ENCODE measurements around the gene RSPH3. TPM values are rescaled to one million over a fixed set of nuclear protein-coding genes. Genes with fewer than 3 reads are reported as not detected.

The RSPH3 gene
- total and polyA plus RNA-seq, 10 of the 15 experiments (the other 5 are each of a cell fraction or from before 2014, with no cell fraction given) = 0.40 to 3.5 (median 1.4) TPM

GRCh38 chr6:158942349-158942748, 57.7 kb downstream of the RSPH3 start:
- in situ Hi-C loops (cut with MboI) (no loop called here), intact Hi-C loops (cut with micrococcal nuclease; ENCODE audit: unreplicated experiment) (no loop called here)
- BruUV-seq (replicated peaks) = no TSS peak
- H3K4me1 ChIP-seq (ENCODE audit: control insufficient read depth, insufficient read depth, low read length) = peaks cover 9% of the 10 kb centered on the region
- no peak for ATAC-seq
- no peaks in the 10 kb centered on the region for H3K9me3 ChIP-seq (replicated peaks; ENCODE audit: control insufficient read depth, insufficient read depth, low read length)
- H2AFZ ChIP-seq (ENCODE audit: control insufficient read depth, low read depth, low read length) = no peak overlapping the region
- ChIA-PET POLR2A (no interaction called here), RAD21 (ENCODE audit: unreplicated experiment) (no interaction called here), CTCF (interaction anchor here (1.2 kb wide), 1 partner anchor 219 kb away, joined by 3 read pairs; no protein-coding TSS in a partner anchor), SMC1A (ENCODE audit: uncharacterized antibody, unreplicated experiment) (interaction anchor here (1.3 kb wide), 1 partner anchor 12 kb away, joined by 3 read pairs; no protein-coding TSS in a partner anchor)
- H3K36me3 ChIP-seq (ENCODE audit: control insufficient read depth in 2 of 2, insufficient read depth in 2 of 2, low read length in 1 of 2) = no peaks in the 10 kb centered on the region
- H3K27ac ChIP-seq (ENCODE audit: control insufficient read depth, insufficient read depth) = no peak overlapping the region
- no peak overlapping the region for H3K9ac ChIP-seq (ENCODE audit: control insufficient read depth, insufficient read depth, low read length)
- no peaks in the 10 kb centered on the region; a peak in 1 of 4 replicates for H3K27me3 ChIP-seq (replicated peaks in 1 of 2; ENCODE audit: control insufficient read depth in 2 of 2, insufficient read depth in 2 of 2, low read length in 1 of 2)
- no peaks in the 10 kb centered on the region for H3K79me2 ChIP-seq (ENCODE audit: control insufficient read depth, insufficient read depth, low read length)
- DNase-seq (ENCODE audit: low read depth, low spot score) = no peak
- TF ChIP-seq ATF2 (IDR thresholded peaks at IDR 0.05; ENCODE audit: low read length) (no peak), ZNF592 (IDR thresholded peaks at IDR 0.05) (no peak), TCF7 (IDR thresholded peaks at IDR 0.05; ENCODE audit: borderline replicate concordance) (no peak), ZNF622 (IDR thresholded peaks at IDR 0.05) (no peak), E2F4 (IDR thresholded peaks at IDR 0.05; ENCODE audit: low read depth, low read length) (no peak), TCF3 (IDR thresholded peaks at IDR 0.05; ENCODE audit: borderline replicate concordance, insufficient read depth, low read depth, low read length) (no peak), POU2F2 (IDR thresholded peaks at IDR 0.05; ENCODE audit: borderline replicate concordance, low read depth, low read length) (no peak), NR2C1 (IDR thresholded peaks at IDR 0.05) (no peak), LARP7 (IDR thresholded peaks at IDR 0.05) (no peak), NR2F1 (conservative IDR thresholded peaks at IDR 0.05) (no peak), POLR2AphosphoS5 (IDR thresholded peaks at IDR 0.05; ENCODE audit: low read length) (no peak), RCOR1 (conservative IDR thresholded peaks at IDR 0.05; ENCODE audit: low read depth, low read length) (no peak), CBX5 (IDR thresholded peaks at IDR 0.05; ENCODE audit: low read depth) (no peak), SMC3 (IDR thresholded peaks at IDR 0.05; ENCODE audit: borderline replicate concordance, low read length) (no peak), SUPT20H (IDR thresholded peaks at IDR 0.05; ENCODE audit: borderline replicate concordance, control insufficient read depth, low read depth, low read length) (no peak), NFYA (IDR thresholded peaks at IDR 0.05; ENCODE audit: borderline replicate concordance, low read depth, low read length) (no peak)
- H3K4me3 ChIP-seq = no peak overlapping the region
- H3K4me2 ChIP-seq (ENCODE audit: control insufficient read depth, insufficient read depth) = no peak overlapping the region
- 82% methylated on average over 2 of the region's 2 CpGs for WGBS (ENCODE audit: insufficient coverage, insufficient replicate concordance, low lambda C conversion rate, missing lambda C conversion rate)
- no peaks in the 10 kb centered on the region for H4K20me1 ChIP-seq (ENCODE audit: control insufficient read depth, insufficient read depth)
- no peak for FAIRE-seq

Data from GM12878 (cell line).